ENCODE measurements around the gene MICALL2.

The MICALL2 gene

DNA sequence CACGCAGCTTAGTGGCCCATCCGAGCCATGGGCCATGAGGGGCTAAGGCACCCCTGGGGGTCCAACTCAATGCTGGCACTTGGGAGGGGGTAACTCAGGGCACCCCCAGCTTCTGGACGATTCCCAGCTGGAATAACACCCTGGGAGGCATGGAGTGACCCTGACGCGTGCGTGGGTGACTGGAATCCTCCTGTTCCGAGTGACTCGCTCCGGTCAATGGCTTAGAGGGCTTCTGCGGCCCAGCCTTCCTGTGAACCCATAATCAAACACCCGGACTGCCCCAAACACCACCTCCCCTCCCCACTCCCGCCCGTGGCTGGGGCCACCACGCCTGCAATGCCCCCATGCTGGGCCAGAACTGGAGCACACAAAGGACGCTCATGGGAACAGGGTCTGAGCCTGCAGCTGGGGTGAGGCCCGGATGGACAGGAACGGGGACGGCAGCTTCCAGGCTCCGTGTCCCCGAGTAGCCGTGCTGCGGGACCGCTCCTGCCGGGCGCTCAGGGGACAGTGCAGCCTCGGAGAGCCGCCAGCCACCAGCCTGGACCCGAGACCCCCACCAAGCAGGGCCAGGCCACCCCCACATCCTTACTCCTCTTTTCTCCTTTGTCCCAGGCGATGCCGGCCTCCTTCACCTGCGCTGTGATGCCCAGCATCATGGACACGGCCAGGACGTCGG lies 36.4 kb upstream of the MICALL2 start:
- H2BK120ac ChIP-seq (ENCODE audit: low read depth, low read length), result no peak overlapping the region
- no peaks in the 10 kb centered on the region for H3K4me1 ChIP-seq (ENCODE audit: control insufficient read depth, insufficient read depth, low read depth, low read length)
- H3K27me3 ChIP-seq (ENCODE audit: control insufficient read depth in 1 of 2, insufficient read depth in 1 of 2, low read length in 2 of 2), result no peaks in the 10 kb centered on the region
- no peak overlapping the region for H3K9ac ChIP-seq (ENCODE audit: low read length)
- no peak overlapping the region for H2BK5ac ChIP-seq (ENCODE audit: low read depth, low read length, poor library complexity, severe bottlenecking)
- no peak overlapping the region for H4K8ac ChIP-seq (ENCODE audit: low read length)
- no peak overlapping the region for H2AK5ac ChIP-seq (ENCODE audit: low read length, severe bottlenecking)
- no peak overlapping the region for H3K18ac ChIP-seq (ENCODE audit: low read depth in 1 of 2, low read length in 2 of 2)
- H2AFZ ChIP-seq (ENCODE audit: low read depth, low read length), result no peak overlapping the region
- H3K14ac ChIP-seq (ENCODE audit: low read length in 2 of 2), result no peak overlapping the region
- H2BK12ac ChIP-seq (ENCODE audit: low read length in 2 of 2), result no peak overlapping the region
- DNase-seq, result no peak
- H3K36me3 ChIP-seq (ENCODE audit: control insufficient read depth in 1 of 2, insufficient read depth in 2 of 2, low read depth in 1 of 2, low read length in 2 of 2), result peaks cover 56 to 98% of the 10 kb centered on the region in 2 experiments
- no peak overlapping the region for H4K91ac ChIP-seq (ENCODE audit: low read length)
- no peak overlapping the region for H3K27ac ChIP-seq (ENCODE audit: low read length, poor library complexity, severe bottlenecking)
- H3K4ac ChIP-seq (ENCODE audit: low read depth in 1 of 2, low read length in 2 of 2), result no peak overlapping the region
- peaks cover 23% of the 10 kb centered on the region for H3K79me1 ChIP-seq (replicated peaks; ENCODE audit: low read length, poor library complexity, severe bottlenecking)
- 94% methylated on average over 34 of the region's 34 CpGs for WGBS
- no peak overlapping the region for H2BK15ac ChIP-seq (ENCODE audit: low read depth, poor library complexity, severe bottlenecking)
- H3K23ac ChIP-seq (ENCODE audit: low read length in 2 of 2), result no peak overlapping the region
- H3K4me3 ChIP-seq (ENCODE audit: insufficient read depth in 1 of 2, low read depth in 1 of 2, low read length in 2 of 2), result no peak overlapping the region
- no peaks in the 10 kb centered on the region for H3K9me3 ChIP-seq (ENCODE audit: control insufficient read depth, low read length)
- no peak overlapping the region for H3K4me2 ChIP-seq (ENCODE audit: low read length, poor library complexity, severe bottlenecking)

DNA sequence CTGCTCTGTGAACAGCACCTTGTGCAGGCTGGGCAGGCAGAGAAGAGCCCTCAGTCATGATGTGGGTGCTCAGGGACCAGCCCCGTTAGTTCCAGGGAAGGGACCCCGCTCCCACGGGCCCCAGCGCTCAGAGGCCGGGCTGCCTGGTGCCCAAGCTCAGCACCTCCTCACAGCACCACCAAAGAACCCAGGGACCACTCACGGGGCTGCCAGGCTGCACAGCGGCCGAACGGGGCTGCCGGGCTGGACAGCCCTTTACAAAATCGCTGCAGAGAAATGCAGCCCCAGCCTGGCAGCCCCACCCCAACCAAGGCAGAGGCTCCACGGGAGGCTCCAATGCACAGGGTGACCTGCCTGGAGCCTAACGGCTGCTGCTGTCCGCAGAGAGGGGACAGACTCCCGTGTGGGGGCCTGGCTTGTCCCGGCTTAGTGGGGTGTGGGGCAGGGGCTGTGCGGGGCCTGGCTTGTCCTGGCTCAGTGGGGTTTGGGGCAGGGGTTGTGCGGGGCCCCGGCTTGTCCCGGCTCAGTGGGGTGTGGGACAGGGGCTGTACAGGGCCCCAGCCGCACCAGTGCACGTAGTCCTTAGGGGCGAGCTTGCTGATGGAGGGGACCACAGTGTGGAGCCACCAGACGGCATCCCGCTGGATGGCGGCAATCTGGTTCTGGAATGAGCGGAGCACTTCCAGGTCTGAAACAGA lies 35.7 kb upstream of the MICALL2 start:
- no peak overlapping the region for H2BK120ac ChIP-seq (ENCODE audit: low read depth, low read length)
- no peak overlapping the region for H3K14ac ChIP-seq (ENCODE audit: low read length in 2 of 2)
- no peak overlapping the region for H2BK12ac ChIP-seq (ENCODE audit: low read length in 2 of 2)
- no peak overlapping the region for H3K9ac ChIP-seq (ENCODE audit: low read length)
- peaks cover 21% of the 10 kb centered on the region for H3K79me1 ChIP-seq (replicated peaks; ENCODE audit: low read length, poor library complexity, severe bottlenecking)
- no peak overlapping the region for H3K27ac ChIP-seq (ENCODE audit: low read length, poor library complexity, severe bottlenecking)
- no peak overlapping the region for H3K4me3 ChIP-seq (ENCODE audit: insufficient read depth in 1 of 2, low read depth in 1 of 2, low read length in 2 of 2)
- H2AK5ac ChIP-seq (ENCODE audit: low read length, severe bottlenecking), result no peak overlapping the region
- H4K8ac ChIP-seq (ENCODE audit: low read length), result no peak overlapping the region
- no peaks in the 10 kb centered on the region for H3K9me3 ChIP-seq (ENCODE audit: control insufficient read depth, low read length)
- H4K91ac ChIP-seq (ENCODE audit: low read length), result no peak overlapping the region
- no peak for DNase-seq
- H3K23ac ChIP-seq (ENCODE audit: low read length in 2 of 2), result no peak overlapping the region
- H3K4me1 ChIP-seq (ENCODE audit: control insufficient read depth, insufficient read depth, low read depth, low read length), result no peaks in the 10 kb centered on the region
- H3K4me2 ChIP-seq (ENCODE audit: low read length, poor library complexity, severe bottlenecking), result no peak overlapping the region
- H2AFZ ChIP-seq (ENCODE audit: low read depth, low read length), result no peak overlapping the region
- no peaks in the 10 kb centered on the region for H3K27me3 ChIP-seq (ENCODE audit: control insufficient read depth in 1 of 2, insufficient read depth in 1 of 2, low read length in 2 of 2)
- peaks cover 58 to 98% of the 10 kb centered on the region in 2 experiments for H3K36me3 ChIP-seq (ENCODE audit: control insufficient read depth in 1 of 2, insufficient read depth in 2 of 2, low read depth in 1 of 2, low read length in 2 of 2)
- no peak overlapping the region for H3K18ac ChIP-seq (ENCODE audit: low read depth in 1 of 2, low read length in 2 of 2)
- H2BK15ac ChIP-seq (ENCODE audit: low read depth, poor library complexity, severe bottlenecking), result no peak overlapping the region
- H3K4ac ChIP-seq (ENCODE audit: low read depth in 1 of 2, low read length in 2 of 2), result no peak overlapping the region
- H2BK5ac ChIP-seq (ENCODE audit: low read depth, low read length, poor library complexity, severe bottlenecking), result no peak overlapping the region
- 96% methylated on average over 27 of the region's 27 CpGs for WGBS

DNA sequence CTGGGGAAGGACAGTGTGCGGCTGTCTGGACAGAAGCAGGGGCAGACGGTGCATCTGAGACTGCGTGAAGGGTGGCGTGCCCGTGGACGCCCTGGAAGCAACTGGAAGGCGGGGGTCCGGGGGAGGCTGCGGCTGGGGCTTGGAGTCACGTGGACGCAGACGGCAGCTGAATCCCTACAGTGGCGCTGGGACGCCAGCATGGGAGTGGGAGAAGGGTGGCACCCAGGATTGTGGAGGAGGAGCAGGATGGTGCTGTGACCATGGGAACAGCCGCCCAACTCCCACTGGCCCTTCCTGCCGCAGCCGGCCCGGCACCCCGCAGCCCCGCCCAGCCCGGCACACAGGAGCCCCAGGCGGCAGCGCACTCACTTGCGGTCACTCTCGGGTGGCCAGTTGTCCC lies 35.2 kb upstream of the MICALL2 start:
- peaks cover 61 to 98% of the 10 kb centered on the region in 2 experiments for H3K36me3 ChIP-seq (ENCODE audit: control insufficient read depth in 1 of 2, insufficient read depth in 2 of 2, low read depth in 1 of 2, low read length in 2 of 2)
- H3K4ac ChIP-seq (ENCODE audit: low read depth in 1 of 2, low read length in 2 of 2), result no peak overlapping the region
- no peak overlapping the region for H3K4me2 ChIP-seq (ENCODE audit: low read length, poor library complexity, severe bottlenecking)
- H4K8ac ChIP-seq (ENCODE audit: low read length), result no peak overlapping the region
- H3K27ac ChIP-seq (ENCODE audit: low read length, poor library complexity, severe bottlenecking), result no peak overlapping the region
- no peak overlapping the region for H3K9ac ChIP-seq (ENCODE audit: low read length)
- H2AK5ac ChIP-seq (ENCODE audit: low read length, severe bottlenecking), result no peak overlapping the region
- H2AFZ ChIP-seq (ENCODE audit: low read depth, low read length), result no peak overlapping the region
- H2BK12ac ChIP-seq (ENCODE audit: low read length in 2 of 2), result no peak overlapping the region
- no peaks in the 10 kb centered on the region for H3K9me3 ChIP-seq (ENCODE audit: control insufficient read depth, low read length)
- no peaks in the 10 kb centered on the region for H3K27me3 ChIP-seq (ENCODE audit: control insufficient read depth in 1 of 2, insufficient read depth in 1 of 2, low read length in 2 of 2)
- H3K4me1 ChIP-seq (ENCODE audit: control insufficient read depth, insufficient read depth, low read depth, low read length), result no peaks in the 10 kb centered on the region
- H3K18ac ChIP-seq (ENCODE audit: low read depth in 1 of 2, low read length in 2 of 2), result no peak overlapping the region
- H2BK5ac ChIP-seq (ENCODE audit: low read depth, low read length, poor library complexity, severe bottlenecking), result no peak overlapping the region
- no peak for DNase-seq
- H3K23ac ChIP-seq (ENCODE audit: low read length in 2 of 2), result no peak overlapping the region
- H2BK15ac ChIP-seq (ENCODE audit: low read depth, poor library complexity, severe bottlenecking), result no peak overlapping the region
- H3K14ac ChIP-seq (ENCODE audit: low read length in 2 of 2), result no peak overlapping the region
- no peak overlapping the region for H2BK120ac ChIP-seq (ENCODE audit: low read depth, low read length)
- H3K4me3 ChIP-seq (ENCODE audit: insufficient read depth in 1 of 2, low read depth in 1 of 2, low read length in 2 of 2), result no peak overlapping the region
- H4K91ac ChIP-seq (ENCODE audit: low read length), result no peak overlapping the region
- peaks cover 25% of the 10 kb centered on the region for H3K79me1 ChIP-seq (replicated peaks; ENCODE audit: low read length, poor library complexity, severe bottlenecking)
- 93% methylated on average over 24 of the region's 25 CpGs for WGBS

DNA sequence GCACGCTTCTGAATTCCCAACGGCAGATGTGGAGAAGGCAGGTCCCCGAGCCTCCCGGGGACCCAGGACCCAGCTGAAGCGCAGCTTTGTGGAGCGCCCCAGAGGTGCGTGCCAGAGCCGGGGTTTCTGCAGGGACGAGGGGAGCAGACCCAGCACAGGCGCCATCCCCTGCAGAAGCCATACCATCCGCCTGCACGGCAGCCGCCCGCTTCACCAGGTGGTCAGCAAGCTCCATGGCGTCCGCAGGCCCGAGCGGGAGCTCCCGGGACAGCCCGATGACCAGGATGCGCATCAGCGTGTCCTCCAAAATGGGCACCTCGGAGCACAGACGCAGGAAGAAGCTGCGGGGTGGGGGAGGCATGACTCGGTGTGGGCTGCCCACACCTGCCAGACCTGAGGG lies 34.3 kb upstream of the MICALL2 start:
- DNase-seq, result no peak
- Histone ChIP-seq H3K4me1 (ENCODE audit: control insufficient read depth, insufficient read depth, low read depth, low read length) (no peaks in the 10 kb centered on the region), H2BK15ac (ENCODE audit: low read depth, poor library complexity, severe bottlenecking) (no peak overlapping the region), H2AFZ (ENCODE audit: low read depth, low read length) (no peak overlapping the region), H2BK5ac (ENCODE audit: low read depth, low read length, poor library complexity, severe bottlenecking) (no peak overlapping the region), H3K4me3 (ENCODE audit: insufficient read depth in 1 of 2, low read depth in 1 of 2, low read length in 2 of 2) (no peak overlapping the region), H2BK120ac (ENCODE audit: low read depth, low read length) (no peak overlapping the region), H3K27ac (ENCODE audit: low read length, poor library complexity, severe bottlenecking) (no peak overlapping the region), H3K9ac (ENCODE audit: low read length) (no peak overlapping the region), H2AK5ac (ENCODE audit: low read length, severe bottlenecking) (no peak overlapping the region), H3K14ac (ENCODE audit: low read length in 2 of 2) (no peak overlapping the region), H2BK12ac (ENCODE audit: low read length in 2 of 2) (no peak overlapping the region), H3K4ac (ENCODE audit: low read depth in 1 of 2, low read length in 2 of 2) (no peak overlapping the region), H3K18ac (ENCODE audit: low read depth in 1 of 2, low read length in 2 of 2) (no peak overlapping the region), H3K27me3 (ENCODE audit: control insufficient read depth in 1 of 2, insufficient read depth in 1 of 2, low read length in 2 of 2) (no peaks in the 10 kb centered on the region), H3K9me3 (ENCODE audit: control insufficient read depth, low read length) (no peaks in the 10 kb centered on the region), H3K4me2 (ENCODE audit: low read length, poor library complexity, severe bottlenecking) (no peak overlapping the region), H4K8ac (ENCODE audit: low read length) (no peak overlapping the region), H3K36me3 (ENCODE audit: control insufficient read depth in 1 of 2, insufficient read depth in 2 of 2, low read depth in 1 of 2, low read length in 2 of 2) (peaks cover 68 to 98% of the 10 kb centered on the region in 2 experiments), H3K23ac (ENCODE audit: low read length in 2 of 2) (no peak overlapping the region), H4K91ac (ENCODE audit: low read length) (no peak overlapping the region), H3K79me1 (replicated peaks; ENCODE audit: low read length, poor library complexity, severe bottlenecking) (peaks cover 33% of the 10 kb centered on the region)
- 94% methylated on average over 26 of the region's 26 CpGs for WGBS

Measured in mesenchymal stem cell (in vitro differentiated cells and primary cell).